Posterior vena cava (tissue), 2 donors: ENCODE data around the gene DIP2B. TPM values are rescaled to one million over a fixed set of nuclear protein-coding genes. Genes with fewer than 3 reads are reported as not detected.

ENCODE experiments used
- DNase-seq: peaks from one replicate; pipeline ENCODE4 v3.0.0-alpha.2; 2020; ENCODE audit warnings: low spot score
- intact Hi-C, 2 donors: fragments of 100-400 bp; cut with DNase I; formaldehyde crosslinking; loops; one replicate each; pipeline versions ENCODE4 v1.14.1 to v1.14.2; 2022 to 2023
- total RNA-seq, 2 donors: library from RNA; stranded (reverse); fragmentation: NEBNext Ultra II Directional; extraction: Animal tissue kit (Norgen Biotek cat#: 25700); gene quantifications; one replicate each; pipeline ENCODE4 v1.2.1, GENCODE V29; 2021
- donor health status: DM: yes; HTN: yes; CAD: no.
- donor health status: DM: yes; HTN: yes; CAD: no.

Gene DIP2B
- total RNA-seq, 2 donors from 2014 or later = 13.7 to 14.0 TPM

- intact Hi-C loops = no loop called here
- no peak for DNase-seq
These were observed 63.7 kb downstream of the DIP2B start for GRCh38 chr12:50568338-50569091.

GRCh38 chr12:50569321-50569720, 64.5 kb downstream of the DIP2B start:
- intact Hi-C loops = no loop called here
- no peak for DNase-seq

- intact Hi-C loops = no loop called here
- DNase-seq = no peak
These were observed 65.1 kb downstream of the DIP2B start for GRCh38 chr12:50569876-50570275.

- intact Hi-C loops = no loop called here
- DNase-seq = no peak
These were observed 67.0 kb downstream of the DIP2B start for GRCh38 chr12:50571786-50572185.

- DNase-seq = no peak
- intact Hi-C loops = no loop called here
These were observed 67.5 kb downstream of the DIP2B start for GRCh38 chr12:50572287-50572686.

GRCh38 chr12:50572760-50573159, 68.0 kb downstream of the DIP2B start:
- intact Hi-C loops = no loop called here
- no peak for DNase-seq

GRCh38 chr12:50573271-50573670, 68.5 kb downstream of the DIP2B start:
- intact Hi-C loops = no loop called here
- no peak for DNase-seq

- intact Hi-C loops = no loop called here
- DNase-seq = no peak
These were observed 70.0 kb downstream of the DIP2B start for GRCh38 chr12:50574601-50575348.

- DNase-seq = no peak
- intact Hi-C loops = no loop called here
These were observed 75.0 kb downstream of the DIP2B start for GRCh38 chr12:50579757-50580267.

GRCh38 chr12:50580436-50580835, 75.7 kb downstream of the DIP2B start:
- DNase-seq = no peak
- intact Hi-C loops = no loop called here

- intact Hi-C loops = no loop called here
- no peak for DNase-seq
These were observed 76.7 kb downstream of the DIP2B start for GRCh38 chr12:50581226-50582184.

- intact Hi-C loops = no loop called here
- DNase-seq = no peak
These were observed 79.3 kb downstream of the DIP2B start for GRCh38 chr12:50584135-50584534.

- intact Hi-C loops = no loop called here
- no peak for DNase-seq
These were observed 85.1 kb downstream of the DIP2B start for GRCh38 chr12:50589650-50590435.

- intact Hi-C loops = no loop called here
- no peak for DNase-seq
These were observed 86.1 kb downstream of the DIP2B start for GRCh38 chr12:50590869-50591268.

- no peak for DNase-seq
- intact Hi-C loops = no loop called here
These were observed 90.9 kb downstream of the DIP2B start for GRCh38 chr12:50595667-50596066.

GRCh38 chr12:50597200-50598195, 92.7 kb downstream of the DIP2B start:
- intact Hi-C loops = no loop called here
- no peak for DNase-seq

GRCh38 chr12:50598321-50598862, 93.6 kb downstream of the DIP2B start:
- DNase-seq = no peak
- intact Hi-C loops = no loop called here
